GM12878 (cell line): ENCODE data around the gene NRP1. TPM values are rescaled to one million over a fixed set of nuclear protein-coding genes. Genes with fewer than 3 reads are reported as not detected.

Experiments used
- ATAC-seq: fragments of 200-7000 bp; cut with Tn5 transposase; 3 replicates; pipeline ENCODE4 v1.9.1; 2020; ENCODE audit warnings: mild to moderate bottlenecking, moderate library complexity
- BruUV-seq: library from RNA; stranded (reverse); fragments of 400-500 nt; replicated peaks from 2 replicates; lab custom pipeline; 2021; lab: Mats Ljungman, UMichigan
- CTCF ChIA-PET: fragments of 300-600 bp; sonication (Branson Sonifier 250); formaldehyde crosslinking; extraction: SDS; loops from one replicate; lab custom pipeline; 2021; ENCODE audit warnings: inconsistent platforms; lab: Yijun Ruan, JAX
- POLR2A ChIA-PET: fragments of 350-600 bp; formaldehyde crosslinking; extraction: SDS; loops from one replicate; lab custom pipeline; 2021; ENCODE audit warnings: inconsistent platforms; lab: Charles Lee
- RAD21 ChIA-PET: fragments of 300-600 bp; sonication (Branson Sonifier 250); formaldehyde crosslinking; loops from one replicate; lab custom pipeline; 2023; ENCODE audit warnings: antibody characterized with exemption; ENCODE audit not compliant: unreplicated experiment; lab: Charles Lee
- SMC1A ChIA-PET: fragments of 300-600 bp; sonication (Branson Sonifier 250); formaldehyde crosslinking; loops from one replicate; lab custom pipeline; 2023; ENCODE audit not compliant: unreplicated experiment, uncharacterized antibody; lab: Charles Lee
- DNase-seq: peaks from one replicate; pipeline ENCODE4 v3.0.0-alpha.2; 2011; ENCODE audit warnings: low read depth, low spot score
- FAIRE-seq: peaks from 3 replicates; lab custom pipeline; 2011; peaks lifted over from hg19 to GRCh38; lab: Jason Lieb, UNC
- H2AFZ ChIP-seq: 2 replicates; pipeline ENCODE4 v1.6.0; 2011; ENCODE audit warnings: low read depth, low read length, control low read depth; ENCODE audit not compliant: control insufficient read depth
- H3K27ac ChIP-seq: 2 replicates; pipeline ENCODE4 v1.5.1; 2011; ENCODE audit warnings: control low read depth; ENCODE audit not compliant: control insufficient read depth, insufficient read depth
- H3K27me3 ChIP-seq, 2 experiments: replicated peaks in 1 of 2; 2 replicates each; pipeline versions ENCODE4 v1.6.0 to v1.6.1; 2011; ENCODE audit warnings: low read length in 1 of 2; ENCODE audit not compliant: control insufficient read depth in 2 of 2, insufficient read depth in 2 of 2
- H3K36me3 ChIP-seq, 2 experiments: 2 replicates each; pipeline ENCODE4 v1.5.1; 2011; ENCODE audit warnings: low read length in 1 of 2; ENCODE audit not compliant: control insufficient read depth in 2 of 2, insufficient read depth in 2 of 2
- H3K4me1 ChIP-seq: 2 replicates; pipeline ENCODE4 v1.6.1; 2011; ENCODE audit warnings: mild to moderate bottlenecking, low read length, moderate library complexity, mixed read lengths; ENCODE audit not compliant: control insufficient read depth, insufficient read depth
- H3K4me2 ChIP-seq: 2 replicates; pipeline ENCODE4 v1.6.0; 2011; ENCODE audit warnings: control low read depth; ENCODE audit not compliant: control insufficient read depth, insufficient read depth
- H3K4me3 ChIP-seq: fragments of 200-600 bp; sonication (generic); 2 replicates; pipeline ENCODE4 v1.5.1; 2016
- H3K79me2 ChIP-seq: 2 replicates; pipeline ENCODE4 v1.6.0; 2011; ENCODE audit warnings: low read length; ENCODE audit not compliant: control insufficient read depth, insufficient read depth
- H3K9ac ChIP-seq: 2 replicates; pipeline ENCODE4 v1.8.0; 2011; ENCODE audit warnings: low read length, control low read depth, mixed read lengths; ENCODE audit not compliant: control insufficient read depth, insufficient read depth
- H3K9me3 ChIP-seq: replicated peaks from 3 replicates; pipeline ENCODE4 v1.5.1; 2011; ENCODE audit warnings: mild to moderate bottlenecking, low read length; ENCODE audit not compliant: control insufficient read depth, insufficient read depth
- H4K20me1 ChIP-seq: 2 replicates; pipeline ENCODE4 v1.6.0; 2011; ENCODE audit not compliant: control insufficient read depth, insufficient read depth
- KLF5 ChIP-seq: fragments of 450-650 bp; IDR thresholded peaks from 2 replicates; pipeline ENCODE4 v1.6.1; 2014; ENCODE audit warnings: mild to moderate bottlenecking; ENCODE audit not compliant: partially characterized antibody
- NBN ChIP-seq: fragments of 450-650 bp; IDR thresholded peaks from 2 replicates; pipeline ENCODE4 v1.6.1; 2016
- PBX3 ChIP-seq: IDR thresholded peaks from 2 replicates; pipeline ENCODE4 v1.6.1; 2011; ENCODE audit warnings: mild to moderate bottlenecking, low read depth, low read length, moderate library complexity; ENCODE audit not compliant: insufficient replicate concordance
- STAT1 ChIP-seq: fragments of 450-650 bp; conservative IDR thresholded peaks from 2 replicates; pipeline ENCODE4 v1.6.1; 2014; ENCODE audit warnings: antibody characterized with exemption, mild to moderate bottlenecking
- ZNF687 ChIP-seq: fragments of 450-650 bp; IDR thresholded peaks from 2 replicates; pipeline ENCODE4 v1.6.1; 2017; ENCODE audit warnings: mild to moderate bottlenecking, moderate library complexity
- ZSCAN29 ChIP-seq: fragments of 450-650 bp; IDR thresholded peaks from 2 replicates; pipeline ENCODE4 v1.6.1; 2017; ENCODE audit warnings: mild to moderate bottlenecking, moderate library complexity
- WGBS: methylation state at CpG from one replicate; pipeline ENCODE4 v1.1.6; 2016; ENCODE audit warnings: low lambda C conversion rate; ENCODE audit not compliant: insufficient replicate concordance, insufficient coverage; ENCODE audit errors: missing lambda C conversion rate; 5-methylcytosine and 5-hydroxymethylcytosine counted together
- in situ Hi-C: fragments of 300-500 bp; cut with MboI; formaldehyde crosslinking; loops from 9 replicates; pipeline ENCODE4 v1.14.3; 2018; ENCODE audit warnings: mixed read lengths
- intact Hi-C: fragments of 100-400 bp; cut with micrococcal nuclease; formaldehyde crosslinking; loops from one replicate; pipeline ENCODE4 v1.14.2; 2022; ENCODE audit not compliant: unreplicated experiment
- polyA plus RNA-seq, 11 experiments: library from polyadenylated mRNA; depleted of rRNA in 4 of 11; unstranded in 6 of 11; stranded (reverse) in 5 of 11; fragments of >200 nt; fragmentation: Nextera tagmentation in 4 of 11; fragmentation: Illumina TruSeq in 1 of 11; extraction: Ambion mirVana in 4 of 11; extraction: Trizol in 1 of 11; gene quantifications; 1 replicate in 1 of 11; 2 replicates in 10 of 11; pipeline versions ENCODE4 v1.2.1 to v1.2.3, GENCODE V29; 2011 to 2016; ENCODE audit warnings: inconsistent platforms in 2 of 11, missing spikeins in 2 of 11, low read depth in 1 of 11
- total RNA-seq, 4 experiments: library from RNA; depleted of rRNA in 3 of 4; stranded (reverse); fragments of >200 nt in 3 of 4; fragmentation: Illumina TruSeq in 1 of 4; extraction: Trizol in 1 of 4; gene quantifications; 2 replicates each; pipeline versions ENCODE4 v1.2.1 to v1.2.3, GENCODE V29; 2013 to 2021
- TF ChIP-seq, protein P1 (sequence below): fragments of 450-650 bp; IDR thresholded peaks from 2 replicates; pipeline ENCODE4 v1.6.1; 2016; ENCODE audit warnings: mild to moderate bottlenecking, moderate library complexity, borderline replicate concordance
- TF ChIP-seq, protein P2 (sequence below): fragments of 450-650 bp; formaldehyde crosslinking; IDR thresholded peaks from 2 replicates; pipeline ENCODE4 v1.4.0; 2020; ENCODE audit warnings: mild to moderate bottlenecking, moderate library complexity

The NRP1 gene
- total and polyA plus RNA-seq, 10 of the 15 experiments (the other 5 are each of a cell fraction or from before 2014, with no cell fraction given), result 0.11 to 12.1 (median 0.52) TPM

GRCh38 chr10:33195608-33196376, 138.7 kb downstream of the NRP1 start:
- in situ Hi-C loops (loop anchor here (25.0 kb wide), 1 partner anchor 1442 kb away; no protein-coding TSS in a partner anchor), intact Hi-C loops (no loop called here)
- Histone ChIP-seq H3K36me3 (no peaks in the 10 kb centered on the region), H4K20me1 (no peaks in the 10 kb centered on the region), H2AFZ (no peak overlapping the region), H3K9me3 (no peaks in the 10 kb centered on the region), H3K4me1 (no peaks in the 10 kb centered on the region), H3K9ac (no peak overlapping the region), H3K4me2 (no peak overlapping the region), H3K4me3 (no peak overlapping the region), H3K27ac (no peak overlapping the region), H3K79me2 (no peaks in the 10 kb centered on the region), H3K27me3 (no peaks in the 10 kb centered on the region; a peak in 1 of 4 replicates)
- 32% methylated on average over 8 of the region's 8 CpGs for WGBS
- DNase-seq, result no peak
- no peak for FAIRE-seq
- ChIA-PET SMC1A (interaction anchor here (0.6 to 1.5 kb wide), 3 partner anchors 10 to 907 kb away, joined by 3 to 4 read pairs (median 4); no protein-coding TSS in a partner anchor), POLR2A (no interaction called here), CTCF (no interaction called here), RAD21 (no interaction called here)
- no peak for ATAC-seq
- BruUV-seq, result no TSS peak
- no peak for TF ChIP-seq ZNF687
- TF ChIP-seq KLF5, result no peak
- no peak for TF ChIP-seq NBN
- TF ChIP-seq, protein P1, sequence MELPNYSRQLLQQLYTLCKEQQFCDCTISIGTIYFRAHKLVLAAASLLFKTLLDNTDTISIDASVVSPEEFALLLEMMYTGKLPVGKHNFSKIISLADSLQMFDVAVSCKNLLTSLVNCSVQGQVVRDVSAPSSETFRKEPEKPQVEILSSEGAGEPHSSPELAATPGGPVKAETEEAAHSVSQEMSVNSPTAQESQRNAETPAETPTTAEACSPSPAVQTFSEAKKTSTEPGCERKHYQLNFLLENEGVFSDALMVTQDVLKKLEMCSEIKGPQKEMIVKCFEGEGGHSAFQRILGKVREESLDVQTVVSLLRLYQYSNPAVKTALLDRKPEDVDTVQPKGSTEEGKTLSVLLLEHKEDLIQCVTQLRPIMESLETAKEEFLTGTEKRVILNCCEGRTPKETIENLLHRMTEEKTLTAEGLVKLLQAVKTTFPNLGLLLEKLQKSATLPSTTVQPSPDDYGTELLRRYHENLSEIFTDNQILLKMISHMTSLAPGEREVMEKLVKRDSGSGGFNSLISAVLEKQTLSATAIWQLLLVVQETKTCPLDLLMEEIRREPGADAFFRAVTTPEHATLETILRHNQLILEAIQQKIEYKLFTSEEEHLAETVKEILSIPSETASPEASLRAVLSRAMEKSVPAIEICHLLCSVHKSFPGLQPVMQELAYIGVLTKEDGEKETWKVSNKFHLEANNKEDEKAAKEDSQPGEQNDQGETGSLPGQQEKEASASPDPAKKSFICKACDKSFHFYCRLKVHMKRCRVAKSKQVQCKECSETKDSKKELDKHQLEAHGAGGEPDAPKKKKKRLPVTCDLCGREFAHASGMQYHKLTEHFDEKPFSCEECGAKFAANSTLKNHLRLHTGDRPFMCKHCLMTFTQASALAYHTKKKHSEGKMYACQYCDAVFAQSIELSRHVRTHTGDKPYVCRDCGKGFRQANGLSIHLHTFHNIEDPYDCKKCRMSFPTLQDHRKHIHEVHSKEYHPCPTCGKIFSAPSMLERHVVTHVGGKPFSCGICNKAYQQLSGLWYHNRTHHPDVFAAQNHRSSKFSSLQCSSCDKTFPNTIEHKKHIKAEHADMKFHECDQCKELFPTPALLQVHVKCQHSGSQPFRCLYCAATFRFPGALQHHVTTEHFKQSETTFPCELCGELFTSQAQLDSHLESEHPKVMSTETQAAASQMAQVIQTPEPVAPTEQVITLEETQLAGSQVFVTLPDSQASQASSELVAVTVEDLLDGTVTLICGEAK, result no peak
- no peak for TF ChIP-seq ZSCAN29
- TF ChIP-seq STAT1, result no peak
- TF ChIP-seq, protein P2, sequence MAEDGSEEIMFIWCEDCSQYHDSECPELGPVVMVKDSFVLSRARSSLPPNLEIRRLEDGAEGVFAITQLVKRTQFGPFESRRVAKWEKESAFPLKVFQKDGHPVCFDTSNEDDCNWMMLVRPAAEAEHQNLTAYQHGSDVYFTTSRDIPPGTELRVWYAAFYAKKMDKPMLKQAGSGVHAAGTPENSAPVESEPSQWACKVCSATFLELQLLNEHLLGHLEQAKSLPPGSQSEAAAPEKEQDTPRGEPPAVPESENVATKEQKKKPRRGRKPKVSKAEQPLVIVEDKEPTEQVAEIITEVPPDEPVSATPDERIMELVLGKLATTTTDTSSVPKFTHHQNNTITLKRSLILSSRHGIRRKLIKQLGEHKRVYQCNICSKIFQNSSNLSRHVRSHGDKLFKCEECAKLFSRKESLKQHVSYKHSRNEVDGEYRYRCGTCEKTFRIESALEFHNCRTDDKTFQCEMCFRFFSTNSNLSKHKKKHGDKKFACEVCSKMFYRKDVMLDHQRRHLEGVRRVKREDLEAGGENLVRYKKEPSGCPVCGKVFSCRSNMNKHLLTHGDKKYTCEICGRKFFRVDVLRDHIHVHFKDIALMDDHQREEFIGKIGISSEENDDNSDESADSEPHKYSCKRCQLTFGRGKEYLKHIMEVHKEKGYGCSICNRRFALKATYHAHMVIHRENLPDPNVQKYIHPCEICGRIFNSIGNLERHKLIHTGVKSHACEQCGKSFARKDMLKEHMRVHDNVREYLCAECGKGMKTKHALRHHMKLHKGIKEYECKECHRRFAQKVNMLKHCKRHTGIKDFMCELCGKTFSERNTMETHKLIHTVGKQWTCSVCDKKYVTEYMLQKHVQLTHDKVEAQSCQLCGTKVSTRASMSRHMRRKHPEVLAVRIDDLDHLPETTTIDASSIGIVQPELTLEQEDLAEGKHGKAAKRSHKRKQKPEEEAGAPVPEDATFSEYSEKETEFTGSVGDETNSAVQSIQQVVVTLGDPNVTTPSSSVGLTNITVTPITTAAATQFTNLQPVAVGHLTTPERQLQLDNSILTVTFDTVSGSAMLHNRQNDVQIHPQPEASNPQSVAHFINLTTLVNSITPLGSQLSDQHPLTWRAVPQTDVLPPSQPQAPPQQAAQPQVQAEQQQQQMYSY (CRISPR knock-in tag), result no peak
- TF ChIP-seq PBX3, result no peak
